Ammon's horn (tissue), 1 donor: Measurements from ENCODE around the gene BZW2.

Experiments used
- DNase-seq: peaks from one replicate; pipeline ENCODE4 v3.0.0-alpha.2; 2016; ENCODE audit warnings: low spot score

Gene BZW2

DNA sequence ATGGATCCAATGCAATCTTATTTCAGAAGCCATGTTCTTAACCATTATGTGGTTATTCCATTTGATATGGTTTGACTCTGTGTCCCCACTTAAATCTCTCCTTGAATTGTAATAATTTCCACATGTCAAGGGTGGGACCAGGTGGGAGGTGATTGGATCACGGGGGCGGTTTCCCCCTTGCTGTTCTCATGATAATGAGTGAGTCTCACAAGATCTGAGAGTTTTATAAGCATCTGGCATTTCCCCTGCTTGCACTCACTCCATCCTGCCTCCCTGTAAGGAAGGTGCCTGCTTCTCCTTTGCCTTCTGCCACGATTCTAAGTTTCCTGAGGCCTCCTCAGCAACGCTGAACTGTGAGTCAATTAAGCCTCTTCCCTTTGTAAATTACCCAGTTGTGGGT lies 75.6 kb downstream of the BZW2 start:
- no peak for DNase-seq

DNA sequence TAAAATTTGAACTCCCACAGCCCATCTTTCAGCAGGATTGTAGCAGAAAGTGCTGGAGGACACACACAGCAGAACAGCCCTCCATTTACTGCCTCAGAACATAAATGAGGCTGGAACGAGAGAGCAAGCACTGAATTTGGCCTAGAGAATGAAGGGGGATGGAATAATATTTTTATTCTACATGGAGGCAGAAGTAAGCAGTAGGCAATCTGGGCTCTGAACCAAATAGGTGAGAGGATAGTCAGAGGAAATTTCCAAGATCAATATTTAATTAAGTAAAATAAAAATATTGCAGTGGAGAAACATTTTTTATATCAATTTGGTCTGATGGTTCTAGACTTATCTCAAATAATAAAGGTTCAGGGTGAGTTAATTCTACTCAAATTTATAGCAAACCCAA lies 78.4 kb downstream of the BZW2 start:
- no peak for DNase-seq

DNA sequence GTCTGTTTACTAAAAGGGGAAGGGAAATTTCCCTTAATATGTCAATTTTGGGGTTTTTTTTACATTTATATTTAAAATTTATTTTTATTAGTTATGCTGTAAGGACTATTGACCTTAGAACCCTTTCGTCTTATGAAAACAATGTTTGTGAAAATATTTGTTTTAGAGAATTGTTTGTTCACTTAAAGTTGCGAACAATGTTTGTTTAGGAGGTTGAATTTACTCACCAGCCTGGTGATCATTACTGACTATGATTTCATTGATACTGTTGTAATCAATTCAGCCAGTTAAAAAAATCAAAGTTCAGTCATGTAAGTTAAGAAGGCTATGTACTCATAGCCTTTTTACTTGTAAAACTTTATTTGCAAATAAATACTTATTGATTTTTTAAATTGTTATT lies 80.2 kb downstream of the BZW2 start:
- no peak for DNase-seq

DNA sequence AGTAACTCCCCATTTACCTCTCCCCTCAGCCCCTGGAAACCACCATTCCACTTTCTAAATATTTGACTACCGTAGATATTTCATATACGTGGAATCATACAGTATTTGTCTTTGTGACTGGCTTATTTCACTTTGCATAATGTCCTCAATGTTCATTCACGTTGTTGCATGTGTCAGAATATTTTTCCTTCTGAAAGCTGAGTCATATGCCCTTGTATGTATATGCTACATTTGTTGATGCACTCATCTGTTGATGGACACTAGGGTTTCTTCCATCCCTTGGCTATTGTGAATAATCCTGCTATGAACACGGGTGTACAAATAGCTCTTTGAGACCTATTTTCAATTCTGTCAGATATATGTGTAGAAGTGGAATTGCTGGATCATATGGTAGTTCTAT lies 81.8 kb downstream of the BZW2 start:
- DNase-seq: no peak

DNA sequence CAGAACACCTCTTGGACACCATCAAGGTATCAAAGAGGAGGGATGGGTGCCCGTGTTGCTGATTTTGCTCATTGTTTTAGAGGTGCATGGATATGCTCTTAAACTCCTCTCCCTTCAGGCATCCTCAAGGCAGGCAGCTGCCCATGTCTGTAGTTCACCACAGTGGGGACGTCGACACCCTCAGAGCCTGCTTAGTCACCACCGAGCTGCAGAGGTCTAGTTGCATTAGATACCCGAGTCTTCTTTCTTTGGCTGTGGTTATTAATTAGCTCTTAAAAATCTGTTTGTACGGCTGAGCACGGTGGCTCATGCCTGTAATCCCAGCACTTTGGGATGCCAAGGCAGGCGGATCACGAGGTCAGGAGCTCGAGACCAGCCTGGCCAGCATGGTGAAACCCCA lies 82.8 kb downstream of the BZW2 start:
- DNase-seq: no peak

DNA sequence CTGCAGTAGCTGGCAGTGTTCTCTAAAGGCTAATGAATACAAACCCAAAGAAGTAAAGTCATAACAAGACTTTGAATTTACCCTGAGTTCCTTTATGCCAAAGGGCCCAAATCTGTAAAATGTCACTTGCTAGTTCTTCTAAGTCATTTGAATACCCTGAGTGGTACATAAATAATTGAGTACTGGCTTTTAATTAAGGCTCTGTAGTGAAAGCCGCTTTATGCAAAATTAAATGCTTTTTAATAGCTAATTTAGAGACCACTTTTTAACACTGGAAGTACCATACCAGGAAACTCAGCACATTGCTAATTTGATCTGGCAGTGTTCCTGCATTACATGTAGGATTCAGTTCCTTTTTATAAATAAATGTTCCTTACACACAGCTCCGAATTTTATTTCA lies 83.6 kb downstream of the BZW2 start:
- DNase-seq: no peak

GRCh38 chr7:16730937-16731336 lies 85.0 kb downstream of the BZW2 start:
- DNase-seq: no peak

GRCh38 chr7:16732828-16733227 lies 86.8 kb downstream of the BZW2 start:
- DNase-seq: no peak

- DNase-seq: no peak
Measured at GRCh38 chr7:16734148-16734726, 88.3 kb downstream of the BZW2 start.

GRCh38 chr7:16735020-16735419 lies 89.0 kb downstream of the BZW2 start:
- no peak for DNase-seq

DNA sequence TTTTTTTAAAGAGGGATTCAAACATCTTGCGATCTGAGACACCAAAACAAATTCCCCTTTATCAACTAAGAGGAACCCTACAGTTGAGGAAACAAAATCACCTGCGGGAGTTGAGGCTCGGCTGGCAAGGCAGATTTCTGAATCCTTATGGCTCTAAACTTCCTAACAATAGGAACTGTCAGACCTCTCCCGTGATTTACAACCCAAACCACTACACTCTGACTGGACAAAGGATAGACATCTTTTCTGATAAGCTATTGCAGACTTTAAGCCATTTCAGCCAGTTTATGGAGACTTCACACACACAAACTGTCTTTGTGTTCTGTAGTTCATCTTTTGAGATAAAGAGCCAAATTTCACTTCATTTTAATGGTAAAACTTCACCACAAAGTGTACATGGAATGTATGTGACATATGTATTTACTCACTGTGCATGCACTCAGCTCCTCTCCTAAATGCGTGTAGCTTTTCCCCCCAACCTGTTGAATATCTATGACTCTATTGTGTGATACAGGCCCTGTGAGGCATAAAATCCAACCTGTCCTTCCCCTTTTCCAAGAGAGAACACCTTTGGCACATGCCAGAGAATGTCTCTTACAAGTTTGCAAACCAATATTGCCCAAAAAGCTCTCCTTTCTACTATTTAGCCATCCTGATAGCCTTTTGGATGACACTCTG lies 92.2 kb downstream of the BZW2 start:
- DNase-seq: no peak

DNA sequence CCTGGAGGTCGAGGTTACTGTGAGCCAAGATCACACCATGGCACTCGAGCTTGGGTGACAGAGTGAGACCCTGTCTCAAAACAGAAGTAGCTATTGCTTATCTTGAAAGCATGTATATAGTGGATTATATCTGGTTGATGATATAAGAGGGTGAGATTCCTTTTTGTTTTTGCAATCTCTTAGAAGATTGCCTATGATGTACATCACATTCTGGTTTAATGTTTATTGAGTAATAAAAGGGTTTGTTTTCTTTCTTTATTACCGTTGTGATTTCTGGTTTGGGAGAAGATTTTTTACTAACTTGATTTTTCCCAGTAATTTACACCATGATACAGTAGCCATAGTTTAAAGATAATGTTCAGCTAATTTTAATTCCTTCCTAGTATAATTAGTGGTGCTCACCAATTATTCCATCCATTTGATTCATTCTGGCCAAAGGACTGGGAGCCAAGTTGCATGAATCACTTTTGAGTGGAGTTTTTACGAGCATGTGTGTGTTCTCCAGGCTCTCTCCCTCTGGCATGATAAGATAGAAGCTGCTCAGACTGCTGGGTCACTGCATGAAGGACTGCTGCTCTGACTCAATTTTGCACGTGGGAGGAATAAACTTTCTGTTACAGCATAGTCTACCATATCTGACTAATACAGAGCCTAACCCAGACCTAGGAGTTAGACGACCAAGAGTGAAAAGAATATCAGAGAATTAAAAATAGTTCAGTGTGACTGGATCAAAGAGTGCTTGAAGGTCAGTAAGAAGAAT lies 94.1 kb downstream of the BZW2 start:
- DNase-seq: no peak

DNA sequence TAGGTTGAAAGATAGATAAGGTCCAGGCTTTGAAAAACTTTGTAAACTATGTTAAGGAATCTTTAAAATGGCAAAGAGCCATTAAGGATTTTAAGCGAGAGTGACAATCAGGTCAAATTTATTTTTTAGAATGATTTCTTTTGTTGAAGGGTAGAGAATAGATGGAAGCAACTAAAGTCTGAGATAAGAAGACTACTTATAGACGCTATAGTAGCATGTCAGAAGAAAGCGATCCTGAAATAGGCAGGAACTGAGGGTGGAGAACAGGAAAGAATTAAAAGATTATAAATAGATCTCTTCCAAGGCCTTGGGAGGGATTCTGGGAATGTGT lies 94.6 kb downstream of the BZW2 start:
- DNase-seq: no peak

DNA sequence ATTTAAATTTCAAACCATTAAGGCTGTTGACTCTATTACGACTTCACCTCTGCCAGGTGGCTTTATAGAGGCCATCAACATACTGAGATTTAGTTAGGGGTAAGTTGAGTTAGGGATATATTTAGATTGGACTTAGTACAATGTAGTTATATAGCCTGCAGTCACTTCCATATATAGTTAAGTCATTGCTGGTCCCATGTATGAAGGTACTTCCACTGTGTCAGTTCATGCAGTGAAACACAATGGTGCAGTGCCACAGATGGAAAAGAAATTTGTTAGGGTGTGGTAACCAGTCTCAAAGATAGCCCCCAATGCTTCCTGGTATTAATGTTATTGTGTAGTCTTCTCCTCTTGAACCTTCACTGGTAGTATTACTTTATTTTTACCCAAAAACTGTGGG lies 95.0 kb downstream of the BZW2 start:
- no peak for DNase-seq

- no peak for DNase-seq
Measured at GRCh38 chr7:16741676-16742075, 95.7 kb downstream of the BZW2 start.

DNA sequence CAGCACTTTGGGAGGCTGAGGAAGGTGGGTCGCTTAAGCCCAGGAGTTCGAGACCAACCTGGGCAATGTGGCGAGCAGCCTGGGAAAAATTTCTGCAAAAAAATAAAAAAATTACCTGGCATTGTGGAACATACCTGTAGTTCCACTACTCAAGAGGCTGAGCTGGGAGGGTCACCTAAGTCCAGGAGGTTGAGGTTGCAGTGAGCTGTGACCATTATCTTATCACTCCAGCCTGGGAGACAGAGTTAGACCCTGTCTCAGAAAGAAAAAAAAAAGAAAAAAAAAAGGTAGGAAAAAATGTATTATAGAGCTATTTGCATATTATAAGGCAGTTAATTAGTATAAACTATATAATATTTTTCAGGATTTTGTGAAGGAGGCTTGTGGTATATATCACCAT lies 96.6 kb downstream of the BZW2 start:
- no peak for DNase-seq

DNA sequence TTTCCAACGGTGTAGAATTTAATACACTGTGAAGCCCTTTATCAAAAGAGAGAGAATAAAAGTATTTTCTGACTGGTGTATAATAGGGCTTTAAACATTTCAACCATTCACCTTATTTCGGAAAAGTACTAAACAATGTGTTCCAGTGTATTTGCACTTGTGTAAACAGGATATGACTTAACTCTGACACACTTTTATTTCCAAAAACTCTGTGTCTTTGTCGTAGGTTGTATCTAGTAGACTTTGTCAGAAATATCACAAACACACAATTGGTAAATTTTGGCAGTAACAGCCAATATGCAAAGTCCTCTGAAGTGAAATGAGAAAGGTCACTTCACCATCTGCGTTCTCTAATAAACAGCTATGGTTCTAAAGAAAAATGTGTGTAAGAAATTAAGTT lies 97.3 kb downstream of the BZW2 start:
- DNase-seq: no peak

GRCh38 chr7:16744518-16745250 lies 98.7 kb downstream of the BZW2 start:
- DNase-seq: no peak

DNA sequence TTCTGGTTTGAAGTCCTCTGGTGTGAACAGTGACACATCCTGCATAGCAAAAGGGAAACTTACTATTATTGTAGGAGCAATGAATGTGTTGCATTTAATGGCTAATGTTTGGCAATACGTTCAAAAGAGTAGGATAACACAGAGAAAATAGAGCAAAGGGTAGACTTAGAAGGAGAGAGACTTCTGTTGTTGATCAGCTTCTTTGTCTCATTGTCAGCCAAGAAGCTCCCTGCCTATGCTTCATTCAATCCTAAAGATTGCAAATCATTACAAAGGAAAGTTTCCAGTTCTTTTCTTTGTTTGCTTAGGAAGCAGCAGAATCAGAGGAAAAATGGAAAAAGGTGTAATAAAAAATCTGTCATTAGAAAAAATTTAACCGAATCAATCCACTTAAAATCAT lies 99.7 kb downstream of the BZW2 start:
- DNase-seq: no peak

GRCh38 chr7:16747102-16747501 lies 101.1 kb downstream of the BZW2 start:
- no peak for DNase-seq

- DNase-seq: peak; percentile 70
Measured at GRCh38 chr7:16753102-16753931, 107.3 kb downstream of the BZW2 start, which contains the start of gene TSPAN13. Gene TSPAN13 (plus strand): TSS chr7:16753755. CDS start chr7:16753968, 213 bp downstream.
